ENCODE results near the gene PSMG3.

GRCh38 chr7:1563981-1564602, 5.7 kb downstream of the PSMG3 start:
- TF ChIP-seq POLR2A (IDR thresholded peaks at IDR 0.05) (no peak), CTCF (IDR thresholded peaks at IDR 0.05) (no peak)

All from prostate gland (tissue), 2 donors.